NCI-H1048 (cell line): ENCODE measurements around the gene PROSER2.
A peak's percentile ranks its signal among the peaks of the same experiment; 100 is the strongest.

Experiments
- DNase-seq: peaks from one replicate; lab custom pipeline; 2025; lab: John Stamatoyannopoulos, UW

PROSER2 gene, protein sequence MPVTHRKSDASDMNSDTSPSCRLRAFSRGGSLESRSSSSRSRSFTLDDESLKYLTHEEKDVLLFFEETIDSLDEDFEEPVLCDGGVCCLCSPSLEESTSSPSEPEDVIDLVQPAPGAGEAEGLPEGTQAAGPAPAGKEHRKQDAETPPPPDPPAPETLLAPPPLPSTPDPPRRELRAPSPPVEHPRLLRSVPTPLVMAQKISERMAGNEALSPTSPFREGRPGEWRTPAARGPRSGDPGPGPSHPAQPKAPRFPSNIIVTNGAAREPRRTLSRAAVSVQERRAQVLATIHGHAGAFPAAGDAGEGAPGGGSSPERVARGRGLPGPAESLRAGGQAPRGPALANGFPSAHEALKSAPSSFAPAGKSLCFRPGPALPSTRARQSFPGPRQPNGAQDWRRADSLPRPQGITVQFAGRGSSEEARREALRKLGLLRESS

DNA sequence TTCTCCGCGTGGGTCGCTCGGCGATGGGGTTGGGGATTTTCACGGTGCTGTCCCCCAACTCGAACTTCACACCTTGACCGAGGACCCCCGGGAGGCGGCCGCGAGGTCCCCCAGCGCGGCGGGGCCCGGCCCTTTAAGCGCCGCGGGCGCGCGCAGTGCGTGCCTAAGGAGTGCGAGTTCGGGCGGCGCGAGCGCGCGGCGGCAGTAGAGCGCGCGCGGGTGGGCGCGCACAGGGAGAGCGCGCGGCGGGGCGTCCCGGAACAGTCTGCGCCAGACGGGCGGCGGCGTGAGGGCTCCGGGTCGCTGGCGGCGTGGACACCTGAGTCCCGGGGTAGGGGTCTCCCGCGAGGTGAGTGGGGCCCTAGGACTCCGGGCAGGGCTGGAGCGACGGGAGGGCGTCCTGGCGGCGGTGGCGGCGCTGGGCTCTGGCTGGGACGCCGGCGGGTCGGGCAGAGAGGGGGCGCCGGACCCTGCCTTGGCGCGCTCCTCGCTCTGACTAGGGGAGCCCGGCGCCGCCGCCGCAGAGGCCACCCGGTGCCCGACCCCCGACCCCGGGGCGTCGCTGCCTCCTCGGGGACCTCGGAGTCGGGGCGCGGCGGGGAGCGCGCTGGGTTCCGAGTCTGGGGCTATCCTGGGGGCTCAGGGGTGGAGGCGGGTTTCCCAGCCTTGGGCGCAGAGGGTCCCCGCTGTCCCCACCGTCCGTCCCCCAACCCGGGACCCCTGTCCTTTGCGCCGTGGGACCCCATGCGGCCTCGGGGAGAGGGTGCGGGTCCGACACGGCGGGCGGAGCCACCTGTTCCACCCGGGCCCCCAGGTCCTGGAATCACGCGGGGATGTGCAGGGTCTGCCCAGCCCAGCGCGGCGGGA is at the start of gene PROSER2:
PROSER2 (plus strand) TSS at position 235 of the 867 bp plus-strand sequence. CDS start 28,722 bp downstream, outside the sequence.
- peak; percentile 9 for DNase-seq

DNA sequence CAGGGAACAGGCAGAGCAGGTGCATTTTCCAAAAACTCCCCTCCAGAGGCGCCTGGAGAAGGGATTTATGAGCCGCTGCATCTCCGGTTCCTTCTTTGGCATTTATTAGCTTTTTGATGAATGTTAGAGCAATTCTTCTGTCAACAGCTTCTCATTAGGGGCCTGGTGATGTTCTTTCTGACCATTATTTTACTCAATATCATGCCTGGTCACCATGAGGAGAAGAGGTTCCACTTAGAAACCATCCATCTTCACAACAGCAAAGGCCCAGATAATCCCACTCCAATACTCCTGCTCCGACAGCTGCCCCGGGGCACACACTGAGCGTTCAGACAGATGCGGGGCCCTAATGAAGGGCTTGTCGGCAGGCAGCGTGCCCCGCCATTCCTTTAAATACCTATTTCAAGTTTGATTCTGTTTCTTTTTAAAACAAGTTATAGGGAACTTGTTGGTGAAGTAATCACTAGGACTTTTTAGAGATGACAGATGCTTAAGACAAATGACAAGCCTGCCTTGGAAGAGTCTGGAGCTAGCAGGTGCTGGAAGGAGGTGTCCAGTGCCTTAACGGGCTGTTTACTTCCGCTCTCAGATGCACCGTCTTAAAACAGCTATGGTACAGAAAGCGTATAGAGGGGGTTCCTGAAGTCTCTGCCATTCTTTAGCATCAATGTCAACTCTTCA is 49.3 kb upstream of the PROSER2 start:
- no peak for DNase-seq

GRCh38 chr10:11775412-11775811 is 47.7 kb upstream of the PROSER2 start:
- no peak for DNase-seq

GRCh38 chr10:11776080-11776479 is 47.1 kb upstream of the PROSER2 start:
- DNase-seq, result no peak

DNA sequence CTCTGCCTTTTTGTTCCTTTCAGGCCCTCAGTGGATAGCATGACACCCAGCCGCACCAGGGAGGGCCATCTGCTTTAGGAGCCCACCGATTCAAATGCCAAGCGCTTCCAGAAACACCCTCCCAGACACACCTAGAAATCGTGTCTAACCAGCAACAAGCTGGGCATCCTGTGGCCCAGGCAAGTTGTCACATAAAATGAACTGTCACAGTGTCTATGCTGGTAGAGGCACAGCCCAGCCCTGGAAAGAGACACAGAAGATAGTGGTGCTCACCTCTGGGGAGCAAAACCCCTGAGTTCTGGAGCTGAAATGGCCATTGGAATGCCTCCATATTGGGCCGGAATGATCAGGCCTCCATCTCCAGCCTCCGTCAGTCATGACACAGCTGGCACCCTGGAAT is 42.0 kb upstream of the PROSER2 start:
- no peak for DNase-seq

DNA sequence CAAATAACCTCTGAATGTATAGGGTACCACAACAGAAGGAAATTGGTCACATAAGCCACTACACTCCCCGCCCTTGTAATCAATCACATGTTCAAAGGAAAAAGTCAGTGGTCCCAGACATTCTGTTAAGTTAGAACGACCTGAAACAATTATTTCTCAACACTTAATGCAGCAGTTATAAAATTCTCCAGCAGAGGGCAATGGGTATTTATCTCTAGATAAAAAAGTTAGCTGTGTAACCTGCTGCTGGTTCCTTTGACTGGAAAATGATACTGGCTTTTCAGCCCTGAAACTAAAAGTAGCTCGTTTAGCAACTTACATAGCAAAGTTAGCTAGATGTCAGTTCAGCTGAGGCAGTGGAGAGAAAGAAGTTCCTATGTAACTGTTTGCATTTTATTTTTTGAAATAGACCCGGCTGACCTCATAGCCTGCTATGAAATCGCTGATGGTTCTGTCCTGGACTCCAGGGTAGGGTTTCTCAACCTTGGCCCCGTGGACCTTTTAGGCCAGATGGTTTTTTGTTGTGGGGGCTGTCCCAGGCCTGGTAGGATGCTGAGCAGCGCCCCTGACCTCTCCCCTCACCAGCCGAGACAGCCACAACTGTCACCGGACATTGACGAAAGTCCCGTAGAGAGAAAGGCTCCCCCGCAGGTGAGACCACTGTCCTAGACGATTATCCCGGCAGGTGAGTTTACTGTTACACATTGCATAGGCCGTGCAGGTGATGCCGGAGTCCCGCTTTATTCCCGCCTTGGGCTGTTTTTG is 40.2 kb upstream of the PROSER2 start:
- DNase-seq, result peak; percentile 28

DNA sequence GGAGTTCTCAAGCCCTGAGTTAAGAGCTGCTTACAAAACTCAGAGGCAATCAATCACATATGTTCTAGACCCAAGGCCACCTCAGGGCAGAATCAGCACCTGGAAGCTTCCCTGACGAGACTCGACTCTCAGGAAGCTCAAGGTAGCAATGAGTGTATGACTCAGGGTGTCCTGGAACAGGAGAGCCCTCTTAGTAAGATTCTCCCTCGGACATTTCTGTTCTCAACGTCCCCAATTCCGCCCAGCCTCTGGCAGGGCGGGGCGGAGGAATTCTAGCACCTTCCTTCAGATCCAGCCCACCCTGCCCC is 39.6 kb upstream of the PROSER2 start:
- no peak for DNase-seq

GRCh38 chr10:11787374-11787773 is 35.8 kb upstream of the PROSER2 start:
- no peak for DNase-seq

DNA sequence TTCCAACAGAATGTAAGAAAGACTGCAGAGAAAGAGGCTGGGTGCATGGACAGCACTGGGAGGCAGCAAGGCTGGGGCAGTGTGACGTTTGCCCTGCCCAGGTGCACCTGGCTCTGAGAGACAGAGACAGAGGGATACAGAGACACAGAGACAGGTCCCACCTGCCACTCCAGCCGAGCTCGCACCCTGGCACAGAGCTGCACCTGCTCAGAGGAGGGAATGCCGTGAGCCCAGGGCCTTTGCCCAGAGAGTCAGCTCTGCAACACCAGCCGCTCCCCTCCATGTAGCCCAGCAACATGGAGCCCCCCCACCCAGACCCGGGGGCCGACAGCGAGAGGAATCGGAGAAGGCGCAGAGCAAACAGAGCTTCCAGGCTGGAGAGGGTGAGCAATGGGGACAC is 35.3 kb upstream of the PROSER2 start:
- no peak for DNase-seq

DNA sequence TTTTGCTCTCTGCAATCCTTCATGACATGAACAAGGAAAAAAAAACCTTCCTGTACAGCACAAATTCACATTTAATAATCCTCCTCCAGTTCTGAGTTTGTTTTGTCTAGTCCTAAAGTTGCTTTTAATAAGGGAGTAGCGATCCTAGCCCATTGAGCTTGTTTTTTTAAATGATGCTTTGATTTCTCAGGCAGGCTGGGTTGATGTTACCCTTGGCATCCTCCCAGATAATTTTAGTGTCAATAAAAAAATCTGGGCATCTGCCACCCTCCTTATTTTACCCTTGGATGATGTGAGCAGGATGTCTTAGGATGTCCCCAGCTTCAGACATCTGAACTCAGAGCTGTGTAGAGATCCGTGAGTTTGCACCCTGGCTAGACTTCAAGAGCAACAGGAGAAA is 33.9 kb upstream of the PROSER2 start:
- DNase-seq, result no peak

GRCh38 chr10:11789956-11790355 is 33.2 kb upstream of the PROSER2 start:
- DNase-seq, result no peak

GRCh38 chr10:11793762-11794479 is 29.2 kb upstream of the PROSER2 start:
- no peak for DNase-seq

- DNase-seq, result no peak
Observed at GRCh38 chr10:11794566-11794965, 28.6 kb upstream of the PROSER2 start.

DNA sequence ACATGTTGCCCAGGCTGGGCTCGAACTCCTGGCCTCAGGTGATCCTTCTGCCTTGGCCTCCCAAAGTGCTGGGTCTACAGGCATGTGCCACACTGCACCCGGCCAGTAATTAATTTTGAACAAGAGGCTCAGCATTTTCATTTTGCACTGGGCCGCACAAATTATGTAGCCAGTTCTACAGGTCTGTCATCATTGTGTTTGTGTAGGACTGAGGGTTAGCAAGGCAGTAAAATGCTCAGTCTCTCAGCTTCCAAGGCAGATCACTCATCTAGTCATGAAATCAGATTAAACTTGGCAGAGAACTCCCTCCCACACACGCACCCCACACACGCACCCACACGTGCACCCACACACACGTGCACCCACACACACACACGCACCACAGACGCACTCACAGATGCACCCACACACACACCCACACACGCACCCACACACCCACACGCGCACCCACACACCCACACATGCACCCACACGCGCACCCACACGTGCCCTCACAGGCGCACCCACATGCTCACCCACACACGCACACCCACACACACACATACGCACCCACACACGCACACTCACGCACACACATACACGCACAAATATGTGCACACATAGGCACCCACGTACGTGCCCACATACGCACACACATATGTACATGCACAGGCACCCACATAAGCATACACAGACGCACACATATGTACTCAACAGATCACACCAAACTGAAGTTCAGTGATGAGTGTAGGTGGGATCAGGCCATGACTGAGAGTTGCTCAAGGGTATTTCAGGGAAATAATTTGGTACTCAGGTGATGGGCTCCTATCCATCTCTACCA is 27.8 kb upstream of the PROSER2 start:
- no peak for DNase-seq

DNA sequence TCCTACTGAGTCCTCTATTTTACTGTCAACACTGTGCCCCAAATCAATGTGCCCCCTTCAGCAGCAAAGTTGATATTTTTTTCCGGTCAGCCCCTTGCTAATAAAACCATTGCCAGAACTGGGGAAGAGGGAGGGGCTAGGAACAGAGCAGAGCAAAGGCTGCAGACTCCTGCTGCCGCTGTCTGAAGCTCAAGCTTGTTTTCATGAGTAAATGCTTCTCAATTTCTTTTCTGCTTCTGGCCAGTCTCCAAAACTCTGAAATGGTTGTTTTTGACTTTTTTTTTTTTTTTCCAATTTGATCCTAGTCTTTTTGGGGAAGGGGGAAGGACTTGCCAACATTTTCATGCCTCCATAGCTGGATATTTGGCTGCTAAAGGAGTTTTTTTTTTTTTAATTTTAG is 26.7 kb upstream of the PROSER2 start:
- no peak for DNase-seq

DNA sequence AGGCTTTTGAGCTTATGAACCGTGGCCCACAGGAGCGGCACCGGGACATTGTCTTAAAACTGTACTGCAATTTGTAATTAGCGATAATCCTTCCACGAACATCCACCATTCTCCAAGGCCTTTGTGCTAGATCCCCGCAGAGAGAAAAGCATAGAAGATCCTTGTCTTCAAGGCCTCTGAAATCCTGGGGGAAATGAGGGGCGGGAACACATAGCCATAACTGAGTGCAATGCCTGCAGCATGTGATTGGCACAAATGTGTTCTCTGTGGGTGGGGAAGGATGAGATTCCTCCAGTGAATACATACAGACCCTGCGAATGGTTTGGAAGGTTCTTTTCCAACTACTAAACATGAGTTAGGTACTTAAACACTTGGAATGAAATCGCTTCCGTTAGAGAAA is 25.9 kb upstream of the PROSER2 start:
- DNase-seq, result no peak

GRCh38 chr10:11797847-11798633 is 25.1 kb upstream of the PROSER2 start:
- no peak for DNase-seq

DNA sequence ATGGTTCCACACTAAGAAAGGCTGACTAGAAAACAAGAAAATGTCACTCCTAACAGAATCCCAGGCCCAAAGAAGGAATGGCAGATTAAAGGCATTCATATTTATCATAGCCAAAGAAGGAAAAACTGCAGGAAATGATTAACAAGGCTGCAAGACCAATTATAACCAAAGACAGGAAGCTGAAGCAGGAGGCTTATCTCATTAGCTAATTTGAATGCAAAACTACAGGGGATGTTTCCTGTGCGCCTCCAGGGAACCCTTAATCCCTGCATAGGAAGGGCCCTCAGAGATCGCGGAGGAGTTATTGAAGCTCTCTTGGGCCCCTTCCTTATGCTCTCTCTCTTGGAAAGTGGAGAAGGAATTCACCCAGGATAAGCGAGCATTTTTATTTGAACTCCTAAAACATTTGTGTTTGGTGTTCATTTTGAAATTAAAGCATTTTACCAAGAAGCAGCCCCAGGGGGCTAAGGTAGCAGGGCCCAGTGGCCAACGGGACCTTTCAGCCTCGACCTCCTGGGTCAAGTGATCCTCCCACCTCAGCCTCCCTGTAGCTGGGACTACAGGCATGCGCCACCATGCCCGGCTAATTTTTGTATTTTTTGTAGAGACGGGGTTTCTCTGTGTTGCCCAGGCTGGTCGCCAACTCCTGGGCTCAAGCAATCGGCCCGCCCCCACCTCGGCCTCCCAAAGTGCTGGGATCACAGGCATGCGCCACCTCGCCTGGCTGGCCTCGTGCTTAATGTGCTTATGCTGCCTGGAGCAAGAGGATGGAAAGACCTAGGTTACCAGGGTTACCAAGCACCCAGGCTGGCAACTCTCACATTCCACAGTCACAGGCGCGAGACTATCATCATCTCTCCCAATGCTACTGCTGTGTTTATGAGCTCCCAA is 24.1 kb upstream of the PROSER2 start:
- no peak for DNase-seq

GRCh38 chr10:11799736-11800080 is 23.4 kb upstream of the PROSER2 start:
- DNase-seq, result no peak
